ENCODE results near the gene CRIM1.

Gene CRIM1

GRCh38 chr2:36451512-36451911 is 95.9 kb downstream of the CRIM1 start:
- 0 out of 2 replicates have a peak, but pooled peaks have one; percentile 7 for TF ChIP-seq CSDC2 (CRISPR knock-in tag; IDR thresholded peaks at IDR 0.05)
- no peak for TF ChIP-seq ARNTL (CRISPR knock-in tag; IDR thresholded peaks at IDR 0.05; ENCODE audit: borderline replicate concordance, low read depth)
- ATAC-seq = no peak

GRCh38 chr2:36452260-36452659 is 96.7 kb downstream of the CRIM1 start:
- TF ChIP-seq ISL1 (CRISPR knock-in tag; IDR thresholded peaks at IDR 0.05) = 0 out of 2 replicates have a peak, but pooled peaks have one; percentile 23
- no peak for TF ChIP-seq TSHZ2 (CRISPR knock-in tag; IDR thresholded peaks at IDR 0.05)
- no peak for TF ChIP-seq OSR1 (CRISPR knock-in tag; IDR thresholded peaks at IDR 0.05)
- TF ChIP-seq GLIS3 (CRISPR knock-in tag; IDR thresholded peaks at IDR 0.05) = no peak
- no peak for TF ChIP-seq TOX (CRISPR knock-in tag; IDR thresholded peaks at IDR 0.05; ENCODE audit: borderline replicate concordance)
- TF ChIP-seq ESRRG (CRISPR knock-in tag; IDR thresholded peaks at IDR 0.05) = no peak
- peak; percentile 59; the same call in 1 of the 2 replicates for TF ChIP-seq CSDC2 (CRISPR knock-in tag; IDR thresholded peaks at IDR 0.05)
- TF ChIP-seq PPARA (CRISPR knock-in tag; IDR thresholded peaks at IDR 0.05; ENCODE audit: borderline replicate concordance) = no peak
- ATAC-seq = no peak

- TF ChIP-seq TOX (CRISPR knock-in tag; IDR thresholded peaks at IDR 0.05; ENCODE audit: borderline replicate concordance) = no peak
- TF ChIP-seq ZC3H10 (CRISPR knock-in tag; IDR thresholded peaks at IDR 0.05) = no peak
- no peak for TF ChIP-seq GLIS3 (CRISPR knock-in tag; IDR thresholded peaks at IDR 0.05)
- no peak for ATAC-seq
These were observed 98.1 kb downstream of the CRIM1 start for GRCh38 chr2:36453652-36454051.

GRCh38 chr2:36455011-36455410 is 99.4 kb downstream of the CRIM1 start:
- no peak for TF ChIP-seq ARNTL (CRISPR knock-in tag; IDR thresholded peaks at IDR 0.05; ENCODE audit: borderline replicate concordance, low read depth)
- no peak for TF ChIP-seq PPARA (CRISPR knock-in tag; IDR thresholded peaks at IDR 0.05; ENCODE audit: borderline replicate concordance)
- TF ChIP-seq BACH2 (CRISPR knock-in tag; IDR thresholded peaks at IDR 0.05; ENCODE audit: borderline replicate concordance) = no peak
- TF ChIP-seq PATZ1 (CRISPR knock-in tag; IDR thresholded peaks at IDR 0.05; ENCODE audit: borderline replicate concordance) = no peak
- ATAC-seq = no peak

GRCh38 chr2:36455788-36456187 is 100.2 kb downstream of the CRIM1 start:
- TF ChIP-seq TOX (CRISPR knock-in tag; IDR thresholded peaks at IDR 0.05; ENCODE audit: borderline replicate concordance) (no peak), ARNTL (CRISPR knock-in tag; IDR thresholded peaks at IDR 0.05; ENCODE audit: borderline replicate concordance, low read depth) (no peak), ZC3H10 (CRISPR knock-in tag; IDR thresholded peaks at IDR 0.05) (no peak), OSR1 (CRISPR knock-in tag; IDR thresholded peaks at IDR 0.05) (no peak), BACH2 (CRISPR knock-in tag; IDR thresholded peaks at IDR 0.05; ENCODE audit: borderline replicate concordance) (no peak), SNAI2 (CRISPR knock-in tag; IDR thresholded peaks at IDR 0.05) (no peak), ZFP3 (CRISPR knock-in tag; IDR thresholded peaks at IDR 0.05) (0 out of 2 replicates have a peak, but pooled peaks have one; percentile 50), PATZ1 (CRISPR knock-in tag; IDR thresholded peaks at IDR 0.05; ENCODE audit: borderline replicate concordance) (no peak), TCF4 (CRISPR knock-in tag; IDR thresholded peaks at IDR 0.05; ENCODE audit: borderline replicate concordance) (no peak), ZNF565 (CRISPR knock-in tag; conservative IDR thresholded peaks at IDR 0.05; ENCODE audit: low read depth) (no peak), CSDC2 (CRISPR knock-in tag; IDR thresholded peaks at IDR 0.05) (peak; percentile 26; the same call in 1 of the 2 replicates), PPARA (CRISPR knock-in tag; IDR thresholded peaks at IDR 0.05; ENCODE audit: borderline replicate concordance) (no peak), TSHZ2 (CRISPR knock-in tag; IDR thresholded peaks at IDR 0.05) (no peak), POU6F1 (CRISPR knock-in tag; IDR thresholded peaks at IDR 0.05; ENCODE audit: borderline replicate concordance, low read depth) (0 out of 2 replicates have a peak, but pooled peaks have one; percentile 51)
- ATAC-seq = peak; percentile 50
